ENCODE data around the gene NFIC. TPM values are rescaled to one million over a fixed set of nuclear protein-coding genes. Genes with fewer than 3 reads are reported as not detected.

Gene NFIC
- total RNA-seq, 1 experiment from 2014 or later: 85.5 TPM

DNA sequence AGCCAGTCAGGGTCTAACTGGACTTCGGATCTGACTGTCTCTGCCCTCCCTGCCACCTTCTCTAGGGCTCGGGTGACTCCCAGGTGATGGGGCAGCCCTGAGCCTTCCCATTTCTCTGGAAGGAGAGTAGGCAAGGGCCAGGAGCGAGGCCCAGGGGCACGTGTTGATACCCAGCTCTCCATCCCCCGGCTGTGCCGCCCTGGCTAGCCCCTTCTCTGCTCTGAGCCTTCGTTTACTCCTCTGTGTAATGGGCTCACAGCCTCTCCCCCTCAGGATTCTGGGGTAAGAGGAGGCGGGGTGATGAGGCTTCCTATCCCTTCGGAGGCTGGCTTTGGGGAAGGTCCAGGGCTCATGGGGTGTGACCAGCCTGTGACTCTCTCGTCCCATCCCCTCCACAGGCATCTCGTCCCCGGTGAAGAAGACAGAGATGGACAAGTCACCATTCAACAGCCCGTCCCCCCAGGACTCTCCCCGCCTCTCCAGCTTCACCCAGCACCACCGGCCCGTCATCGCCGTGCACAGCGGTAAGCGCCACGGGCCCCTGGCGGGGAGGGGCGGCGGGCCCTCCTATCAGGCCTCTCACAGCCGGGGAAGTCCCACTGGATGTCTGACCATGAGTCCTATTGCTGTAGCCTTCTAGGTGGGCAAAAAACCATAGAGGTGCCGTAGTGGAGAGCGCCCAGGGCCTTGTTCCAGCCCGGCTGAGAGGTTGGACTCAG, 82.4 kb downstream of the NFIC start:
- H3K27me3 Mint-ChIP-seq (ENCODE audit: insufficient read depth, unreplicated experiment): no peaks in the 10 kb centered on the region
- no peak for TF ChIP-seq CTCF (IDR thresholded peaks at IDR 0.05; ENCODE audit: unreplicated experiment)
- no TSS peak for BruUV-seq (replicated peaks)
- peaks cover 7% of the 10 kb centered on the region for H3K4me1 Mint-ChIP-seq (ENCODE audit: insufficient read depth, unreplicated experiment)
- no peak overlapping the region for H3K4me3 Mint-ChIP-seq (ENCODE audit: unreplicated experiment)
- H3K9me3 Mint-ChIP-seq (ENCODE audit: unreplicated experiment): no peaks in the 10 kb centered on the region
- peak overlapping the region; percentile 46 for H3K27ac Mint-ChIP-seq (ENCODE audit: low read depth, unreplicated experiment)
- POLR2A ChIA-PET: interaction anchor here (1.2 kb wide), 1 partner anchor 14 kb away, joined by 3 read pairs; no protein-coding TSS in a partner anchor
- H3K36me3 Mint-ChIP-seq (ENCODE audit: insufficient read depth, unreplicated experiment): peaks cover 95% of the 10 kb centered on the region
- intact Hi-C loops (cut with micrococcal nuclease): no loop called here
- no peak for DNase-seq (ENCODE audit: unreplicated experiment)
- CTCF ChIA-PET: interaction anchor here (1.4 to 1.6 kb wide), 2 partner anchors 19 to 24 kb away, joined by 4 to 5 read pairs; no protein-coding TSS in a partner anchor

DNA sequence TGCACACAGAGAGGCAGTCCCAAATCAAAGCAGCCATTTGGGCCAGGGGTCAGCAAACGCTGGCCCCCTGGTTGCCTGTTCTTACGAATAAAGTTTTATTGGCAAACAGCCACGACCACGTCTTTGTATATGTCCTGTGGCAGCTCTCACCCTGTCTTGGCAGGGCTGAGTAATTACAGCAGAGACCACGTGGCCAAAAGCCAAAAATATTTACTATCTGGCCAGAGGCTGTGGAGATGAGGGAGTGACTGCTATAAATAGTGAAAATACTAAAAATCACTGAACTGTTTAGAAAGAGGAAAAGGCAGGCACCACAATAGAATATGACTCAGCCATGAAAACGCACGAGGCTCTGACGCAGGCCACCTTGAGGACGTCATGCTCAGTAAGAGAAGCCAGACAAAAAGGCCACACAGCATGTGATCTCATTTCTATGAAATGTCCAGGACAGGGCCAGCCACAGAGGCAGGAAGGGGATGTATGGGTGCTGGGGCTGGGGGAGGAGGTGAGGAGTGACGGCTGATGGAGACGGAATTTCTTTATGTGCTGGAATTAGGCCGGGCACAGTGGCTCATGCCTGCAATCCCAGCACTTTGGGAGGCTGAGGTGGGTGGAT, 84.5 kb downstream of the NFIC start:
- peaks cover 92% of the 10 kb centered on the region for H3K36me3 Mint-ChIP-seq (ENCODE audit: insufficient read depth, unreplicated experiment)
- no peak for TF ChIP-seq CTCF (IDR thresholded peaks at IDR 0.05; ENCODE audit: unreplicated experiment)
- H3K4me3 Mint-ChIP-seq (ENCODE audit: unreplicated experiment): peak overlapping the region; percentile 63
- CTCF ChIA-PET: interaction anchor here (0.6 to 1.3 kb wide), 3 partner anchors 11 to 22 kb away, joined by 3 to 4 read pairs (median 4); no protein-coding TSS in a partner anchor
- BruUV-seq (replicated peaks): no TSS peak
- H3K27me3 Mint-ChIP-seq (ENCODE audit: insufficient read depth, unreplicated experiment): no peaks in the 10 kb centered on the region
- DNase-seq (ENCODE audit: unreplicated experiment): peak; percentile 98
- H3K9me3 Mint-ChIP-seq (ENCODE audit: unreplicated experiment): no peaks in the 10 kb centered on the region
- peak overlapping the region; percentile 97 for H3K27ac Mint-ChIP-seq (ENCODE audit: low read depth, unreplicated experiment)
- POLR2A ChIA-PET: interaction anchor here (1.1 to 1.5 kb wide), 3 partner anchors 18 to 50 kb away, joined by 5 to 6 read pairs (median 5); partner anchors contain the start of gene DOHH
- H3K4me1 Mint-ChIP-seq (ENCODE audit: insufficient read depth, unreplicated experiment): peaks cover 7% of the 10 kb centered on the region
- intact Hi-C loops (cut with micrococcal nuclease): no loop called here

- ChIA-PET CTCF (interaction anchor here (0.6 to 0.7 kb wide), 2 partner anchors 21 to 771 kb away, joined by 3 to 4 read pairs; no protein-coding TSS in a partner anchor), POLR2A (interaction anchor here (1.4 to 1.5 kb wide), 2 partner anchors 18 to 50 kb away, joined by 5 read pairs; partner anchors contain the start of gene DOHH)
- Mint-ChIP-seq H3K27me3 (ENCODE audit: insufficient read depth, unreplicated experiment) (no peaks in the 10 kb centered on the region), H3K4me1 (ENCODE audit: insufficient read depth, unreplicated experiment) (peaks cover 7% of the 10 kb centered on the region), H3K36me3 (ENCODE audit: insufficient read depth, unreplicated experiment) (peaks cover 91% of the 10 kb centered on the region), H3K4me3 (ENCODE audit: unreplicated experiment) (peak overlapping the region; percentile 63), H3K27ac (ENCODE audit: low read depth, unreplicated experiment) (peak overlapping the region; percentile 97), H3K9me3 (ENCODE audit: unreplicated experiment) (no peaks in the 10 kb centered on the region)
- no peak for DNase-seq (ENCODE audit: unreplicated experiment)
- no TSS peak for BruUV-seq (replicated peaks)
- TF ChIP-seq CTCF (IDR thresholded peaks at IDR 0.05; ENCODE audit: unreplicated experiment): no peak
- intact Hi-C loops (cut with micrococcal nuclease): no loop called here
Observed at GRCh38 chr19:3451451-3451866, 85.1 kb downstream of the NFIC start.

Data from MCF 10A (cell line).